ENCODE data around the gene SMARCD1. TPM values are rescaled to one million over a fixed set of nuclear protein-coding genes. Genes with fewer than 3 reads are reported as not detected.

Gene SMARCD1
- total RNA-seq: 43.8 TPM

GRCh38 chr12:50084775-50085614, at the start of gene SMARCD1:
Gene SMARCD1 (plus strand): TSS chr12:50085342. CDS start chr12:50085370, 28 bp downstream.
- peak; percentile 97 for DNase-seq

DNA sequence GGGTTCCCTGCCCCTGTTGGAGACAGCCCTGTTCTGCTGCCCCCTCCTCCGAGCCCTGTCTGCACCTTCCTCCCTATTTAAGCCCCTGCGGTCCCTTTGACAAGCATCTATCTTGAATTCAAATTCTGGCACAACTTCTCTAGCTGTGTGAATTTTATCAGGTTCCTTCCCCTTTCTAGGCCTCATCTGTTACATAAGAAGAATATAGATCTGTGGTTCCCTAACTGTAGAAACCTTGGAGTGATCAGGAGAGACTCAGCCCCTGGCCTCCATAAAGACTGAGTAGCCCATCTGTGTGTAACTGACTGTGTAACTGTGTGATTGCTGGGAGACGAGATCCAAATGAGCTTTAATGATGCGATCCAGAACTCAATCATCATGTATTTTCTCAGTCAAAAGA, 46.8 kb upstream of the SMARCD1 start:
- no peak for DNase-seq

DNA sequence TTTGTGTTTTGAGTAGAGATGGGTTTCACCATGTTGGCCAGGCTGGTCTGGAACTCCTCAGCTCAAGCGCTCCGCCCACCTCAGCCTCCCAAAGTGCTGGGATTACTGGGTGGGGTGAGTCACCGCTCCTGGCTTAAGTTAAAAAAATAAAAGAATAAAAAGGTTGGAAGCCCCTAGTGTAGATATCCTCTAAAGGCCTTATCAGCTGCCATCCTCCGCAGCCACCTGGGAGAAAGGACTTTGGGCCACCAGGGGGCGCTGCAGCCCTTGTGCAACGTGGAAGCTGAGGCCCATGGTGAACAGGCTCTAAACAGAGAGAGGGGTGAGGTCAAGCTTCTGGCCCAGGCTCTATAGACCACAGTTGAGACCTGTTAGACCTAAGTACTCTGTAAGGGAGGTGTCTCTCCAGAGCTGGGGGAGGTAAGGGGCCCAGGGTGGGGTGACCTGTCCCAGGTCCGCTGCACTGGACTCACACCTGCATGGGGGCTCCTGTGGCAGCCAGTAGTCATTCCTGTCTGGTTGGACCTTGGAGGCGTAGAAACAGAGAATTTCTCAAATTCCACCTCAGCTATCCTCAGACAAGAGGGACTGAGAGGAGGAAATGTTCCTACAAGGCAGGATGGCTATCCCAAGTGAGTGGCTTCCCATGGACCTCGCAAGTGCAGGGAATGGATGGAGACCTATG, 45.8 kb upstream of the SMARCD1 start:
- DNase-seq: peak; percentile 88

- no peak for DNase-seq
Measured at GRCh38 chr12:50040657-50041056, 44.5 kb upstream of the SMARCD1 start.

GRCh38 chr12:50041062-50041860, 43.9 kb upstream of the SMARCD1 start:
- no peak for DNase-seq

DNA sequence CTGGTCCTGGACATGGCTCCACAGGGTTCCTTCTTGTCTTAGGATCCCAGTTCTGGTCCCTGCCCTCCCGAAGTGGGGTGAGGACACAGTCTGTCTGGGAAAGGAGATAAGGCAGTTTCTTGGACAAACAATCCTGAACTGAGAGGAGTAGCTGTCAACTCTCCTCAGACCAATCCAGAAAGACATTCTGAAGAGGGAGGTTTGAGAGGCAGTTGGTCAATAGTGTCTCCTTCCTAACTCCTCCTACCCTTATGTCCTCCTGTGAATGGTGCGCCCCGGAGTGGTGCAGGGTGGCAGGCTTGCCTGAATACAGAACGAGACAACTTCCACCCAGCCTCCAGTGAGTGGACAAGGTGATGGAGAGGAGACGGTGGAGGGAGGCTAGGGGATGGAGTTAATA, 43.2 kb upstream of the SMARCD1 start:
- DNase-seq: no peak

DNA sequence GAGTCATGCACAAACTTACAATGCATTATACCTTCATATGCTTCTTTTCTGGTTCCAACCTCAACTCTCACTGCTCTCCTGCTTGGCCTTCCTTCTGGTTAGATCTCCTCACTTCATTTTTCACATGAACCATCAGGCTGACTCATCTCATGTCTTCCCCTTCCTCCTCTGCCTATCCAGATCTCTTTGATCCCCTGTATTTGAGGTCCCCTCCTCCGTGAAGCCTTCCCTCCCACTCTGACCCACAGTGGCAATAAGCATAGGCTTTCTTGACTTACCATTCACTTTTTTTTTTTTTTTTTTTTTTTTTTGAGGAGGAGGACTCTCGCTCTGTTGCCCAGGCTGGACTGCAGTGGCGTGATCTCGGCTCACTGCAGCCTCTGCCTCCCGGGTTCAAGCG, 42.4 kb upstream of the SMARCD1 start:
- no peak for DNase-seq

DNA sequence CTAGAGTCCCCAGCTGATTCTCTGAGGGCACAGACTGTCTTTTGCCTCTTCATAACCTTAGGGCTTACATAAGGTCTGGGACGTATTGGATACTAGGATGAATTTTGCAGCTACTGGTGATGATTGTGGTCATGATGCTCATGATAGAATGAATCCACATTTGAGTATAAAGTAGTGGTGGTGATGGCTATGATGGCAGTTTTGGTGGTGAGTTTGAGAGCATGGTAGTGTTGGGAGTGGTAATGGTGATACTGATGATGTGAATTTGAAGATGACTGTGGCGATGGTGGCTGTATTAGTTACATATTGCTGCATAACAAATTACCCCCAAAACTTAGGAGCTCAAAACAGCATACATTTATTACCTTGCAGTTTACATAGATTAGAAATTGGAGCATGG, 41.8 kb upstream of the SMARCD1 start:
- DNase-seq: no peak

DNA sequence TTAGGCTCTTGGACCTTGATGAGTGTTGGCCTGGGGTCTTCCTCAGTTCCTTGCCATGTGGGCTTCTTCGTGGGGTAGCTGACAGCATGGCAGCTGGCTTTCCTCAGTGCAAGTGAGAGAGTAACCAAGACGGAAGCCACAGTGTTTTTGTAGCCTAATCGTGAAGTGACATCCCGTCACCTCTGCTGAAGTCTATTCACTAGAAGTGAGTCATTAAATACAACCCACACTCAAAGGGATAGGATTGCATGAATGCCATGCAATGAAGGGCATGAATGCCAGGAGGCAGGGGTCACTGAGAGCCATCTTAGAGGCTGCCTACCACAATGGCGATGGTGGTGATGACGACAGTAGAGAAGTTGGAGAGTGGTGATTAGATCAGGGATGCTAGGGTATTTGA, 41.3 kb upstream of the SMARCD1 start:
- DNase-seq: no peak

DNA sequence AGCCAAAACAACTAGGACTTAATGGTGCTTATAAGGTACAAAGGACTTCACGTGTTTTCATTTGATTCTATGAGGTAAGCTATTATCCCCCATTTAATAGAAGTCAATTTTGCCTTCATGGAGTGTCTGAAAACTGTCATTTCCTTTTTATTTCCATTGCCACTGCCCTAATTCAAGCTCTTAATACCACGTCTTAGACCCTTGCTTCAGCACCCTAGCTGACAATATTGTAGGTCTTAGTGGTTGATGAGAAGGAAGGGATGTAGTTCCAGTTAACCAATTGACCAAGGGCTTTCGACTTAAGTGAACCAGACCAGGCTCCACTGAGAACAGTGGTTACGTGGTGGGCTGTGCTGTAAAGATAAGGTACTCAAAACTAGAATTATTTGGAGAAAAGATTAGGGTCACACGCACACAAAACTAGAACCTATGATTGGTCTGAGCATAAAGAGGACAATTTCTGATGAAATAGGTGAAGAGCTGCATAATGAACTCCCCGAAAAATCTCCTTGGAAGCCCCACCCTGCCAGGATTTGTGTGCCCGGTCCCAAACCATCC, 37.4 kb upstream of the SMARCD1 start:
- DNase-seq: no peak

GRCh38 chr12:50049254-50050118, 35.7 kb upstream of the SMARCD1 start:
- no peak for DNase-seq

DNA sequence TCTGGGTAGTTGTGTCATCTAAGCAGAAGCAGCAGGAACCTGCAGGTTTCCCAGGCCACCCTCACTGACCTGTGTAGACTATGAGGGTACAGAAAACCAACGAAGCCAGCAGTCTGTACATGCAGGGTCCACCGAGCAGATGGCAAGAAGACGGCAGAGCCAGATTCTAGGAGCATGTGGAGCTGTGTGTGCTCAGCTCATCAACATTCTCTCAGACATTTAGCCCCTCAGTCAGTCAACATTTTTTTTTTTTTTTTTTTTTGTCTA, 35.1 kb upstream of the SMARCD1 start:
- no peak for DNase-seq

- peak; percentile 81 for DNase-seq
Measured at GRCh38 chr12:50050410-50051098, 34.6 kb upstream of the SMARCD1 start.

GRCh38 chr12:50051101-50051806, 33.9 kb upstream of the SMARCD1 start:
- no peak for DNase-seq

DNA sequence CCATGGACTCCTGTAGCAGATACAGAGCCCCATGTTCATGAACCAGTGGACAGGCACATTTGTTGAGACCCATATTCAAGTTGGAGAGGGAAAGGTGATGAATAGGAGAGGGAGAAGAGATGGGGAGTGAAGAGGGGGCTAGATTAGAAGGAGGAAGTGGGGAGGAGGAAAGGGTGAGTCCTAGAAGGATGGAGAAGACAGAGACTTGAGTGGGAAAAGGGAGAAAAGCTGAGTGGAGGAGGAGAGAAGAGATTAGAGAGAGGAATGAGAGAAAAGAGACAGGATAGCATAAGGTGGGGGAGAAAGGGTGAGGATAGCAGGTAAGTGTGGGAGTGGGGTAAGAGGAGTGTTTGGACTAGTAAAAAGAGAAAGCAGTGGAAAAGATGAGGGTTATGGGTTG, 32.6 kb upstream of the SMARCD1 start:
- DNase-seq: no peak

GRCh38 chr12:50052964-50053363, 32.2 kb upstream of the SMARCD1 start:
- DNase-seq: no peak

DNA sequence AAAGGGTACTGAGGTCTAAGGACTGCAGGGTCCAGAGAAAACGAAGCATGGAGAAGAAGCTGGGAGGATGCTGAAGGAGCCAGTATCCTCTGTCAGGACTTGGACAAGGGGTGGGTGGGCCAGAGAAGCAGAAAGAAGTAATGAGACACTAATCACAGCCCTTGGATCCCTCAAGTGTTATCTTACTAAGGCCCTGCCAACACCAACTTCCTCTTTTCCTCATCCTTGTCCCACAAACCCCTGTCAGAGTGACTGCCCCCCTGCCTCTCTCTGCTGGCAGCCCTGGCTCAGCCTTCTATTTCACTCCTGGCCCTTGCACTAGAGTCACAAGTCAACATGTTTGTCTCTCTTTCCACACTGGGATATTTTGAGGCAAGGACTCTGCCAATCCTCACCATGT, 31.6 kb upstream of the SMARCD1 start:
- DNase-seq: no peak

DNA sequence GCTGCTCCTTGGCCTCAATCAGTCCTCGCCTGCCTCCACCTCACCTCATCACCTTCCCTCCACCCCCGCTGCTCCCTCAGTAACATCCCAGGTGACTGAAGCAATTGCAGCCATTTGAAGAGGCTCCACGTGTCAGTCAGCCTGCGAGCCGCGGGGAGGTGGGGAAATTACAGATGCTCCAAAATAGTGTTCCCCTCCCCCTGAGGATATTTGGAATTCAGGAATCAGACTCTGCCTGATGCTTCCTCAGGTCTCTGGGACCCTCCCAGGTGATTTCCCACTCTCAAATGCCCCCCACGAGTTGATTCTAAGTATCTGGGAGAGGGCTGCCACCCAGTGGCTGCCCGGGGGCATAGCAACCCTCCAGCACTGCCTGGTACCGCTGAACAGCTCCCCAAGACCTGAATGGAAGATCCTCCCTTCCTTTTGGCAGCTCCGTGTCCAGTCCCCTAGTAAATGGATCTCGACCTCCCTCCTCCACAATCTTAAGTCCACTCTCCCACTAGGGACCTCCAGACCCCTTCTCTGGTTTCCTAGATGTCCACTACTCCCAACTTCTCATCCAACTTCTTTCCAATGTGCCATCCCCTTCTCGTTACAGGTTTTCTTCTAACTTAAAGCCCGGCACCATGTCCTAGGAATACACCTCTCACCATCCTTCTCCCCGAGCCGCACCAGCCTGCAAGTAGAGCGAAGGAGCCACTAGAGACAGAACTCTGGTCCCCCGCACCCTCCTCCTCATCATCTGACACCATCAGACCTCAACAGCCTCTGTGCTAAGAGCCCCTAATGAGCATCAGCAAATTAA, 29.1 kb upstream of the SMARCD1 start:
- peak; percentile 53 for DNase-seq

- DNase-seq: no peak
Measured at GRCh38 chr12:50056639-50056976, 28.5 kb upstream of the SMARCD1 start.
